HUES64 (cell line): ENCODE data around the gene GPATCH4.

Experiments
- H3K27ac ChIP-seq: 2 replicates; pipeline ENCODE4 v1.7.0; 2013; ENCODE audit warnings: low read depth, low read length, inconsistent platforms
- H3K27me3 ChIP-seq: 2 replicates; pipeline ENCODE4 v1.6.1; 2013; ENCODE audit warnings: mild to moderate bottlenecking, low read length; ENCODE audit not compliant: insufficient read depth
- H3K36me3 ChIP-seq: 2 replicates; pipeline ENCODE4 v1.6.1; 2013; ENCODE audit warnings: mild to moderate bottlenecking, low read length; ENCODE audit not compliant: insufficient read depth
- H3K4me1 ChIP-seq: 2 replicates; pipeline ENCODE4 v1.6.1; 2013; ENCODE audit warnings: mild to moderate bottlenecking, low read length, moderate library complexity; ENCODE audit not compliant: insufficient read depth
- H3K4me3 ChIP-seq: 2 replicates; pipeline ENCODE4 v1.5.1; 2013; ENCODE audit warnings: mild to moderate bottlenecking, low read length, moderate library complexity
- H3K9ac ChIP-seq: 2 replicates; pipeline ENCODE4 v1.6.1; 2013; ENCODE audit warnings: mild to moderate bottlenecking, low read depth, low read length
- H3K9me3 ChIP-seq: 2 replicates; pipeline ENCODE4 v1.6.1; 2013; ENCODE audit warnings: low read depth, low read length; ENCODE audit not compliant: insufficient read depth
- whole genome bisulfite sequencing: fragments of 150-250, 120-280 bp; methylation state at CpG from one replicate; pipeline ENCODE4 v1.1.7; 2013; ENCODE audit warnings: missing lambda C conversion rate; 5-methylcytosine and 5-hydroxymethylcytosine counted together

The GPATCH4 gene

DNA sequence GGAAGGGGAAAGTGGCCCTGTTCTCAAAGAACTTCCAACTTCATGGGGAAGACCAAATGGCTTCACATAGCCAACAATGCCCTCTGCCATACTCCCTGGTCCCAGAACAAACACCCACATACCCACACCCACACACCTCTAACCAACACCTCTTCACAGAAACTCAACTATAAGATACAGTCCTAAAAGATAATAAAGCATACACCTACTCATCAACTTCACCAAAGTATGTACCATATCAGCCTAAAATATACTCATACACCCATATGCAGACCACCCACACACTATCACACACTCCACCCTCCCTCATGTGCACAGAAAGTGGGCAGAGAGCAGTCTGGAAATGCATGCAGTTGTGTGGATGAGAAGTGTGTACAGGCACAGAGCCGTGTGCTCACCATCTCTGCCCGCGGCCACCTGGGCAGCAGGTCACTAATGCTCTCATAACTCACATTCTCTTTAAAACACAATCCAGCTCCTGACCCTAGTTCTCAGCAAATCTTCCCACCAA is 56.6 kb downstream of the GPATCH4 start:
- no peaks in the 10 kb centered on the region for H3K9me3 ChIP-seq
- no peaks in the 10 kb centered on the region for H3K4me1 ChIP-seq
- H3K27ac ChIP-seq, result no peak overlapping the region
- 95% methylated on average over 3 of the region's 3 CpGs for WGBS
- no peak overlapping the region for H3K9ac ChIP-seq
- peaks cover 55% of the 10 kb centered on the region for H3K36me3 ChIP-seq
- H3K27me3 ChIP-seq, result no peaks in the 10 kb centered on the region
- H3K4me3 ChIP-seq, result no peak overlapping the region
